ENCODE measurements around the gene GLRA1. TPM values are rescaled to one million over a fixed set of nuclear protein-coding genes. Genes with fewer than 3 reads are reported as not detected.

GLRA1 gene
- total and polyA plus RNA-seq, 8 donors, result 0.08 to 1.1 (median 0.76) TPM; not detected in 2

GRCh38 chr5:151937851-151938250 is 13.2 kb upstream of the GLRA1 start:
- TF ChIP-seq CTCF (IDR thresholded peaks at IDR 0.05), result no peak
- Histone ChIP-seq H3K4me3 (no peak overlapping the region), H3K27ac (no peak overlapping the region), H3K9me3 (no peaks in the 10 kb centered on the region), H3K4me1 (no peaks in the 10 kb centered on the region), H3K27me3 (no peaks in the 10 kb centered on the region), H3K36me3 (no peaks in the 10 kb centered on the region)
- intact Hi-C loops (cut with DNase I), result no loop called here
- no peak for DNase-seq
- no peak for FAIRE-seq
- ATAC-seq, result no peak

GRCh38 chr5:151935135-151935695 is 10.6 kb upstream of the GLRA1 start:
- FAIRE-seq (no peak), DNase-seq (no peak), ATAC-seq (no peak)
- Histone ChIP-seq H3K4me3 (no peak overlapping the region), H3K9me3 (peaks cover 0 to 3% (median 0%) of the 10 kb centered on the region in 4 donors), H3K27me3 (no peaks in the 10 kb centered on the region), H3K36me3 (no peaks in the 10 kb centered on the region), H3K27ac (no peak overlapping the region), H3K4me1 (no peaks in the 10 kb centered on the region)
- intact Hi-C loops (cut with DNase I), result no loop called here
- TF ChIP-seq CTCF (IDR thresholded peaks at IDR 0.05), result no peak
- WGBS, 2 donors, result 26 to 30% methylated on average over 3 of the region's 3 CpGs

- 64 to 73% methylated on average over 2 of the region's 2 CpGs for WGBS, 2 donors
- FAIRE-seq, result no peak
Observed at GRCh38 chr5:151931260-151931659, 6.6 kb upstream of the GLRA1 start.

GRCh38 chr5:151926188-151926587 is 1.5 kb upstream of the GLRA1 start:
- TF ChIP-seq CTCF (IDR thresholded peaks at IDR 0.05), result no peak
- Histone ChIP-seq H3K36me3 (no peaks in the 10 kb centered on the region), H3K9me3 (no peaks in the 10 kb centered on the region), H3K4me3 (no peak overlapping the region), H3K27me3 (peaks cover 0 to 14% (median 2%) of the 10 kb centered on the region in 4 donors), H3K27ac (no peak overlapping the region), H3K4me1 (no peaks in the 10 kb centered on the region)
- no peak for ATAC-seq
- intact Hi-C loops (cut with DNase I), result no loop called here
- no peak for FAIRE-seq
- 38 to 40% methylated on average over 3 of the region's 3 CpGs for WGBS, 2 donors
- no peak for DNase-seq

More at GRCh38 chr5:151931260-151931659, 6.6 kb upstream of the GLRA1 start:
- Histone ChIP-seq H3K4me1 (no peaks in the 10 kb centered on the region), H3K4me3 (no peak overlapping the region), H3K9me3 (peaks cover 0 to 3% (median 0%) of the 10 kb centered on the region in 4 donors), H3K27me3 (peaks cover 0 to 3% (median 0%) of the 10 kb centered on the region in 4 donors), H3K36me3 (no peaks in the 10 kb centered on the region), H3K27ac (no peak overlapping the region)
- DNase-seq (no peak), ATAC-seq (no peak)
- intact Hi-C loops (cut with DNase I), result no loop called here
- TF ChIP-seq CTCF (IDR thresholded peaks at IDR 0.05), result no peak

GRCh38 chr5:151925340-151925739 is 689 bp upstream of the GLRA1 start:
- H3K9me3 ChIP-seq, result no peaks in the 10 kb centered on the region
- FAIRE-seq, result no peak
- H3K36me3 ChIP-seq, result no peaks in the 10 kb centered on the region
- DNase-seq, result no peak
- no peak overlapping the region for H3K27ac ChIP-seq
- peaks cover 0 to 14% (median 2%) of the 10 kb centered on the region in 4 donors for H3K27me3 ChIP-seq
- intact Hi-C loops (cut with DNase I), result no loop called here
- no peaks in the 10 kb centered on the region for H3K4me1 ChIP-seq
- no peak overlapping the region for H3K4me3 ChIP-seq
- TF ChIP-seq CTCF (IDR thresholded peaks at IDR 0.05), result no peak
- peak in 2 of 4 donors; percentile 62 to 64 for ATAC-seq
- 11 to 12% methylated on average over 16 of the region's 16 CpGs for WGBS, 2 donors

All from pancreas (tissue), 10 donors.